RWPE1 (cell line): ENCODE data around the gene PLPP1.

Experiments
- CTCF ChIA-PET: fragments of 350-600 bp; sonication (Branson Sonifier 250); formaldehyde crosslinking; extraction: SDS; loops from one replicate; lab custom pipeline; 2021; lab: Yijun Ruan, JAX
- POLR2A ChIA-PET: fragments of 400-600 bp; formaldehyde crosslinking; extraction: SDS; loops from one replicate; lab custom pipeline; 2020; ENCODE audit warnings: antibody characterized with exemption; ENCODE audit not compliant: low non-redundant PET; lab: Yijun Ruan, JAX
- DNase-seq: peaks from one replicate; pipeline ENCODE4 v3.0.0; 2012; ENCODE audit warnings: low spot score
- H3K27ac ChIP-seq: fragments of 450-650 bp; 2 replicates; pipeline ENCODE4 v1.5.1; 2017
- TF ChIP-seq, protein P1 (sequence below): fragments of 450-650 bp; conservative IDR thresholded peaks from 2 replicates; pipeline ENCODE4 v1.5.1; 2017; ENCODE audit warnings: low read depth, mild to moderate bottlenecking

Gene PLPP1

GRCh38 chr5:55534436-55535198 is at the start of gene PLPP1:
TSS of gene PLPP1 (minus strand) at chr5:55534964. CDS start at chr5:55534629, 335 bp downstream.
- TF ChIP-seq, protein P1, sequence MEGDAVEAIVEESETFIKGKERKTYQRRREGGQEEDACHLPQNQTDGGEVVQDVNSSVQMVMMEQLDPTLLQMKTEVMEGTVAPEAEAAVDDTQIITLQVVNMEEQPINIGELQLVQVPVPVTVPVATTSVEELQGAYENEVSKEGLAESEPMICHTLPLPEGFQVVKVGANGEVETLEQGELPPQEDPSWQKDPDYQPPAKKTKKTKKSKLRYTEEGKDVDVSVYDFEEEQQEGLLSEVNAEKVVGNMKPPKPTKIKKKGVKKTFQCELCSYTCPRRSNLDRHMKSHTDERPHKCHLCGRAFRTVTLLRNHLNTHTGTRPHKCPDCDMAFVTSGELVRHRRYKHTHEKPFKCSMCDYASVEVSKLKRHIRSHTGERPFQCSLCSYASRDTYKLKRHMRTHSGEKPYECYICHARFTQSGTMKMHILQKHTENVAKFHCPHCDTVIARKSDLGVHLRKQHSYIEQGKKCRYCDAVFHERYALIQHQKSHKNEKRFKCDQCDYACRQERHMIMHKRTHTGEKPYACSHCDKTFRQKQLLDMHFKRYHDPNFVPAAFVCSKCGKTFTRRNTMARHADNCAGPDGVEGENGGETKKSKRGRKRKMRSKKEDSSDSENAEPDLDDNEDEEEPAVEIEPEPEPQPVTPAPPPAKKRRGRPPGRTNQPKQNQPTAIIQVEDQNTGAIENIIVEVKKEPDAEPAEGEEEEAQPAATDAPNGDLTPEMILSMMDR, result 0 out of 2 replicates have a peak, but pooled peaks have one; percentile 9
- POLR2A ChIA-PET, result interaction anchor here (0.6 to 0.9 kb wide), 3 partner anchors 95 to 363 kb away, joined by 3 read pairs; no protein-coding TSS in a partner anchor
- peak; percentile 96 for DNase-seq
- CTCF ChIA-PET, result interaction anchor here (0.6 kb wide), 1 partner anchor 312 kb away, joined by 3 read pairs; no protein-coding TSS in a partner anchor
- H3K27ac ChIP-seq, result peak within 1 kb of the TSS; percentile 93

- no peak overlapping the region for H3K27ac ChIP-seq
- CTCF ChIA-PET, result interaction anchor here (0.7 kb wide), 1 partner anchor 90 kb away, joined by 3 read pairs; no protein-coding TSS in a partner anchor
- TF ChIP-seq, protein P1, result no peak
- POLR2A ChIA-PET, result no interaction called here
- DNase-seq, result no peak
Observed at GRCh38 chr5:55583578-55583977, 48.8 kb upstream of the PLPP1 start.

DNA sequence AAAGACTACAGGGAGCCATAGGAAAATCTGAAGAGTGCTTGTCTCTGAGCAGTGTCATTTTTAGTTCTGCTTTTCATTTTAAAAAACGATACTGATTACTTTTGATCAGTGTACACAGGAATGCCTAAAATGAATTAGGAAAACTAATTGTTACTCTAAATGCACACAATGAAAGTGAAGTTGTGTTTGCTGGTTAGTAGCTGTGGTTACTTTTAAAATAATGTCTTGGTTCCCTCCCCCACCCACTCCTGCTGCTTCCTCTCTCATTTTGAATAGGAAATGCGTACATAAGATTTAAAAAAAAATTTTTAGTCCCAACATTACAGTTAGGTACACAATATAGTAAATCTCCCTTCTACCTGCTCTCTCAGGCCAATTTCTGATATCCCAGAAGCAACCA is 47.5 kb upstream of the PLPP1 start:
- DNase-seq, result no peak
- CTCF ChIA-PET, result no interaction called here
- no peak overlapping the region for H3K27ac ChIP-seq
- POLR2A ChIA-PET, result no interaction called here
- TF ChIP-seq, protein P1, result no peak

GRCh38 chr5:55580042-55580441 is 45.3 kb upstream of the PLPP1 start:
- no peak overlapping the region for H3K27ac ChIP-seq
- POLR2A ChIA-PET, result no interaction called here
- TF ChIP-seq, protein P1, result no peak
- DNase-seq, result no peak
- CTCF ChIA-PET, result interaction anchor here (0.7 kb wide), 1 partner anchor 11 kb away, joined by 6 read pairs; no protein-coding TSS in a partner anchor

DNA sequence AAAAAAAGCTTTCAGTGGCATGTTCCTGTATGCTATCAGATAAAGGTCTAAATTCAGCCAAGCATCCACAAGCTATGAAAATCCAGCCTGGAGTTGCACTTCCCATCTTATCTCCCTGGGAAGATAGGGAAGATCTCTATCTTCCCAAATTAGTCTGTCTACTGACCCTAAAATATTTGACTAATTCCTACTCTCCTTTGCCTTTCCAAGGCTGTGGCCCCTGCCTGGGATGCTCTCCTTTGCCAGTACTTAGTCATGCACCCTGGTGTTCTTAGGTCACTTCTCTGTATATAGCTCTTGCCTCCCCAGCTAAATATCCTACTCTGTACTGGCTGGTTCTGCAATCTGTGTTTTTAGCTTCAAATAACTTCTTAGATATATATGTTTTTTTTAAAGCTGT is 44.0 kb upstream of the PLPP1 start:
- ChIA-PET CTCF (no interaction called here), POLR2A (interaction anchor here (0.6 kb wide), 2 partner anchors 39 to 159 kb away, joined by 3 to 4 read pairs; no protein-coding TSS in a partner anchor)
- TF ChIP-seq, protein P1, result no peak
- DNase-seq, result no peak
- no peak overlapping the region for H3K27ac ChIP-seq

GRCh38 chr5:55577353-55578060 is 42.7 kb upstream of the PLPP1 start:
- ChIA-PET POLR2A (no interaction called here), CTCF (no interaction called here)
- TF ChIP-seq, protein P1, result no peak
- DNase-seq, result peak; percentile 32
- H3K27ac ChIP-seq, result no peak overlapping the region
